ENCODE results near the gene STYXL1.

Gene STYXL1

GRCh38 chr7:76076995-76077394, 29.2 kb upstream of the STYXL1 start:
- no peak overlapping the region for H3K9ac ChIP-seq (ENCODE audit: low read depth, low read length)
- H3K36me3 ChIP-seq (ENCODE audit: control insufficient read depth, insufficient read depth, low read length), result no peaks in the 10 kb centered on the region
- no peak overlapping the region for H3K4me3 ChIP-seq (ENCODE audit: low read depth, low read length)
- no peaks in the 10 kb centered on the region for H3K4me1 ChIP-seq (ENCODE audit: control insufficient read depth, insufficient read depth, low read length)
- H3K27me3 ChIP-seq (ENCODE audit: control insufficient read depth, insufficient read depth, low read length), result no peaks in the 10 kb centered on the region
- no peak overlapping the region for H3K27ac ChIP-seq (ENCODE audit: low read depth, low read length)
- H3K9me3 ChIP-seq (ENCODE audit: control insufficient read depth, insufficient read depth, low read length), result no peaks in the 10 kb centered on the region

- Histone ChIP-seq H3K27me3 (ENCODE audit: control insufficient read depth, insufficient read depth, low read length) (no peaks in the 10 kb centered on the region), H3K4me3 (ENCODE audit: low read depth, low read length) (no peak overlapping the region), H3K9me3 (ENCODE audit: control insufficient read depth, insufficient read depth, low read length) (no peaks in the 10 kb centered on the region), H3K4me1 (ENCODE audit: control insufficient read depth, insufficient read depth, low read length) (no peaks in the 10 kb centered on the region), H3K9ac (ENCODE audit: low read depth, low read length) (no peak overlapping the region), H3K36me3 (ENCODE audit: control insufficient read depth, insufficient read depth, low read length) (no peaks in the 10 kb centered on the region), H3K27ac (ENCODE audit: low read depth, low read length) (no peak overlapping the region)
Measured at GRCh38 chr7:76074972-76075370, 27.2 kb upstream of the STYXL1 start.

GRCh38 chr7:76074306-76074971, 26.6 kb upstream of the STYXL1 start:
- Histone ChIP-seq H3K36me3 (ENCODE audit: control insufficient read depth, insufficient read depth, low read length) (no peaks in the 10 kb centered on the region), H3K27me3 (ENCODE audit: control insufficient read depth, insufficient read depth, low read length) (no peaks in the 10 kb centered on the region), H3K9ac (ENCODE audit: low read depth, low read length) (no peak overlapping the region), H3K4me3 (ENCODE audit: low read depth, low read length) (no peak overlapping the region), H3K27ac (ENCODE audit: low read depth, low read length) (no peak overlapping the region), H3K9me3 (ENCODE audit: control insufficient read depth, insufficient read depth, low read length) (no peaks in the 10 kb centered on the region), H3K4me1 (ENCODE audit: control insufficient read depth, insufficient read depth, low read length) (no peaks in the 10 kb centered on the region)

- H3K9ac ChIP-seq (ENCODE audit: low read depth, low read length), result no peak overlapping the region
- H3K4me1 ChIP-seq (ENCODE audit: control insufficient read depth, insufficient read depth, low read length), result peaks cover 3% of the 10 kb centered on the region; the same call in 1 of the 2 replicates
- H3K9me3 ChIP-seq (ENCODE audit: control insufficient read depth, insufficient read depth, low read length), result no peaks in the 10 kb centered on the region
- no peaks in the 10 kb centered on the region for H3K36me3 ChIP-seq (ENCODE audit: control insufficient read depth, insufficient read depth, low read length)
- H3K4me3 ChIP-seq (ENCODE audit: low read depth, low read length), result no peak overlapping the region
- no peaks in the 10 kb centered on the region for H3K27me3 ChIP-seq (ENCODE audit: control insufficient read depth, insufficient read depth, low read length)
- no peak overlapping the region for H3K27ac ChIP-seq (ENCODE audit: low read depth, low read length)
Measured at GRCh38 chr7:76073335-76073990, 25.7 kb upstream of the STYXL1 start.

- H3K4me3 ChIP-seq (ENCODE audit: low read depth, low read length), result no peak overlapping the region
- H3K27ac ChIP-seq (ENCODE audit: low read depth, low read length), result no peak overlapping the region
- H3K9ac ChIP-seq (ENCODE audit: low read depth, low read length), result no peak overlapping the region
- no peaks in the 10 kb centered on the region for H3K36me3 ChIP-seq (ENCODE audit: control insufficient read depth, insufficient read depth, low read length)
- H3K4me1 ChIP-seq (ENCODE audit: control insufficient read depth, insufficient read depth, low read length), result peaks cover 3% of the 10 kb centered on the region; the same call in 1 of the 2 replicates
- no peaks in the 10 kb centered on the region for H3K27me3 ChIP-seq (ENCODE audit: control insufficient read depth, insufficient read depth, low read length)
- no peaks in the 10 kb centered on the region for H3K9me3 ChIP-seq (ENCODE audit: control insufficient read depth, insufficient read depth, low read length)
Measured at GRCh38 chr7:76072243-76073148, 24.7 kb upstream of the STYXL1 start.

GRCh38 chr7:76071316-76072242, 23.8 kb upstream of the STYXL1 start:
- no peak overlapping the region for H3K4me3 ChIP-seq (ENCODE audit: low read depth, low read length)
- H3K9ac ChIP-seq (ENCODE audit: low read depth, low read length), result no peak overlapping the region
- H3K4me1 ChIP-seq (ENCODE audit: control insufficient read depth, insufficient read depth, low read length), result peaks cover 3% of the 10 kb centered on the region; the same call in 1 of the 2 replicates
- H3K27me3 ChIP-seq (ENCODE audit: control insufficient read depth, insufficient read depth, low read length), result no peaks in the 10 kb centered on the region
- H3K9me3 ChIP-seq (ENCODE audit: control insufficient read depth, insufficient read depth, low read length), result no peaks in the 10 kb centered on the region
- peaks cover 8% of the 10 kb centered on the region for H3K36me3 ChIP-seq (ENCODE audit: control insufficient read depth, insufficient read depth, low read length)
- no peak overlapping the region for H3K27ac ChIP-seq (ENCODE audit: low read depth, low read length)

GRCh38 chr7:76069238-76069638, 21.4 kb upstream of the STYXL1 start:
- Histone ChIP-seq H3K4me1 (ENCODE audit: control insufficient read depth, insufficient read depth, low read length) (peaks cover 3% of the 10 kb centered on the region; the same call in 1 of the 2 replicates), H3K36me3 (ENCODE audit: control insufficient read depth, insufficient read depth, low read length) (peaks cover 32% of the 10 kb centered on the region), H3K4me3 (ENCODE audit: low read depth, low read length) (no peak overlapping the region), H3K9ac (ENCODE audit: low read depth, low read length) (no peak overlapping the region), H3K9me3 (ENCODE audit: control insufficient read depth, insufficient read depth, low read length) (no peaks in the 10 kb centered on the region), H3K27me3 (ENCODE audit: control insufficient read depth, insufficient read depth, low read length) (no peaks in the 10 kb centered on the region), H3K27ac (ENCODE audit: low read depth, low read length) (no peak overlapping the region)

- Histone ChIP-seq H3K27me3 (ENCODE audit: control insufficient read depth, insufficient read depth, low read length) (no peaks in the 10 kb centered on the region), H3K9ac (ENCODE audit: low read depth, low read length) (no peak overlapping the region), H3K4me1 (ENCODE audit: control insufficient read depth, insufficient read depth, low read length) (peaks cover 3% of the 10 kb centered on the region; the same call in 1 of the 2 replicates), H3K4me3 (ENCODE audit: low read depth, low read length) (no peak overlapping the region), H3K9me3 (ENCODE audit: control insufficient read depth, insufficient read depth, low read length) (no peaks in the 10 kb centered on the region), H3K27ac (ENCODE audit: low read depth, low read length) (no peak overlapping the region), H3K36me3 (ENCODE audit: control insufficient read depth, insufficient read depth, low read length) (peaks cover 55% of the 10 kb centered on the region)
Measured at GRCh38 chr7:76066716-76067503, 19.1 kb upstream of the STYXL1 start.

GRCh38 chr7:76065016-76065612, 17.3 kb upstream of the STYXL1 start:
- Histone ChIP-seq H3K4me1 (ENCODE audit: control insufficient read depth, insufficient read depth, low read length) (peaks cover 3% of the 10 kb centered on the region; the same call in 1 of the 2 replicates), H3K36me3 (ENCODE audit: control insufficient read depth, insufficient read depth, low read length) (peaks cover 73% of the 10 kb centered on the region), H3K27me3 (ENCODE audit: control insufficient read depth, insufficient read depth, low read length) (no peaks in the 10 kb centered on the region), H3K9me3 (ENCODE audit: control insufficient read depth, insufficient read depth, low read length) (no peaks in the 10 kb centered on the region), H3K9ac (ENCODE audit: low read depth, low read length) (no peak overlapping the region), H3K27ac (ENCODE audit: low read depth, low read length) (no peak overlapping the region), H3K4me3 (ENCODE audit: low read depth, low read length) (no peak overlapping the region)

Measured in HUES48 (cell line).